Cerebellar nuclear complex (tissue), 1 donor: Measurements from ENCODE around the gene ERVV-1.
"Not testable (repeated sequence)": the region's sequence is repeated elsewhere in the genome, so short reads cannot be mapped to it uniquely, and the experiment has no call there.

ENCODE experiments used
- DNase-seq, 2 experiments: peaks; one replicate each; lab custom pipeline; 2025; lab: John Stamatoyannopoulos, UW

ERVV-1 gene

DNA sequence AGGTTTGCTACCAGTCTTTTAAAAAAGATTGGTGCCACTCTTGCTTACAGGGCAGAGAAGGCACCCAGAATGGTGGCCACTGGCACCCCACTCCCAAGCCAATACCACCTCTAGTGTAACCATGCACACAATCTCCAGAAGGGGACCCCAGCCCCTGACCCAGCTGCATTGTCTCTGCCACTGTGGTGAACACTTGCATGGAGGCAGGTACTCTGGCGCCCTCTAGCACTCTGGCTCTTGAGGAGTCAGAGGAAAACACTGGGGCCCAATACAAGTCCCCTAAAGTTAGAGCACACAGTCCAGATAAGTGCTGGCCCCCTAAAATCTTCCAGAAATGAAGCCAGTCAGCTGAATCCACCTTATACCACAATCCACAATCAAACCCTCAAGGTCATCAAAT, 6.0 kb downstream of the ERVV-1 start:
- no peak for DNase-seq

DNA sequence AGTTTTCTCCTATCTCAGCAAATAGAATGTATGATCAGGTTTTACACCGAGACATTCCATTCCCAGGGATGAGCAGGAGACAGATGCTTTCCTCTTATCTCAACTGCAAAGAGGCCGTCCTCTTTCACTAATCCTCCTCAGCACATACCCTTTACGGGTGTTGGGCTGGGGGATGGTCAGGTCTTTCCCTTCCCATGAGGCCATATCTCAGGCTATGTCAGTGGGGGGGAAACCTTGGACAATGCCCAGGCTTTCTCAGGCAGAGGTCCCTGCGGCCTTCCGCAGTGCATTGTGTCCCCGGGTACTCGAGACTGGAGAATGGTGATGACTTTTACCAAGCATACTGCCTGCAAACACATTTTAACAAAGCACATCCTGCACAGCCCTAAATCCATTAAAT, 14.6 kb downstream of the ERVV-1 start:
- not testable (repeated sequence) for DNase-seq

DNA sequence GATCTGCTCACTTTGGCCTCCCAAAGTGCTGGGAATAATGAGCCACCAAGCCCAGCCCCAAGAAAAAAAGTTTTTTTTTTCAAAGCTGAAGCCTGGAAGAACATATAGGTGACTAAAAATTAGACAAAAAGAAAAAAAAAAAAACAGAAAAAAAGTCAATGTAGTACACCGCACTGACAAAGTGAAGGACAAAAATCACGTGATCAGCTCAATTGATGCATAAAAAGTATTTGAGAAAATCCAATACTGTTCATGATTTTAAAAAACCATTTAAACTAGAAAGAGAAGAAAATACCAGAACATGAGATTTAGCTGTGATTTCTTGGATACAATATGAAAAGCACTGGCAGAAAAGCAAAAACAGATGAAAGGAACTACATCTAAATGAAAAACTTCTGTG, 20.3 kb downstream of the ERVV-1 start:
- DNase-seq, result no peak

- no peak for DNase-seq
Observed at GRCh38 chr19:53034948-53035675, 21.4 kb downstream of the ERVV-1 start.

- peak in 1 of 2 experiments; percentile 1 for DNase-seq
Observed at GRCh38 chr19:53037101-53038097, 23.7 kb downstream of the ERVV-1 start.

DNA sequence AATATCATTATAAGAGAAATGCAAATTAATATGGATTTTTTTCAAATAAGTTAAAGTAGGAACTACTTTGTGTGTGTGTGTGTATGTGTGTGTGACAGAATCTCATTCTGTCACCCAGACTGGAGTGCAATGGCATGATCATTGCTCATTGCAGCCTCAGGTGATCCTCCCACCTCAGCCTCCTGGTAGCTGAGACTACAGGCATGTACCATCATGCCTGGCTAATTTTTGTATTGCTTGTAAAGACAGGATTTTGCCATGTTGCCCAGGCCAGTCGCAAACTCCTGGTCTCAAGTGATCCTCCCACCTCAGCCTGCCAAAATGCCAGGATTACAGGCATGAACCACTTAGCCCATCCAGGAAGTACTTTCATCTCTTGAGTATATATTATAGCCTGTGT, 27.6 kb downstream of the ERVV-1 start:
- no peak for DNase-seq

- no peak for DNase-seq
Observed at GRCh38 chr19:53045536-53045935, 31.8 kb downstream of the ERVV-1 start.

GRCh38 chr19:53047379-53047778, 33.7 kb downstream of the ERVV-1 start:
- DNase-seq, result no peak

DNA sequence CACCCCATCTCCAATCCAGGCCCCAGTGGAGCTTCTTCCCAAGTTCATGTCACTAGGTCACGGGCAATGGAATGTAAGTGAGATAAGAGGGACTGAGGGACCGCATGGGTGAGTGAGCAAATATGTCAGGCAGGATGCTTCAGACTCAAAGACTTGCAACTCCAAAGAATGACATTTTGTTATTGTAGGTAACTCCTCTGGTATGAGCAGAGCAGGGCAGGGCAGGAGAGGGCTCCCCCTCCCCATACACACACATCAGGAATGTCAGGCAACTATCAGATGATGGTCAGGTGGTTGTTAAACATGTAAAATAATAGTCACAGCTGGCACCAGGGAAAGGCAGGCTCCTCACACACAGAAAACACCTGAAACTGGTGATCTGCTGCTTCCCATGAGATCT, 41.4 kb downstream of the ERVV-1 start:
- DNase-seq, result no peak

DNA sequence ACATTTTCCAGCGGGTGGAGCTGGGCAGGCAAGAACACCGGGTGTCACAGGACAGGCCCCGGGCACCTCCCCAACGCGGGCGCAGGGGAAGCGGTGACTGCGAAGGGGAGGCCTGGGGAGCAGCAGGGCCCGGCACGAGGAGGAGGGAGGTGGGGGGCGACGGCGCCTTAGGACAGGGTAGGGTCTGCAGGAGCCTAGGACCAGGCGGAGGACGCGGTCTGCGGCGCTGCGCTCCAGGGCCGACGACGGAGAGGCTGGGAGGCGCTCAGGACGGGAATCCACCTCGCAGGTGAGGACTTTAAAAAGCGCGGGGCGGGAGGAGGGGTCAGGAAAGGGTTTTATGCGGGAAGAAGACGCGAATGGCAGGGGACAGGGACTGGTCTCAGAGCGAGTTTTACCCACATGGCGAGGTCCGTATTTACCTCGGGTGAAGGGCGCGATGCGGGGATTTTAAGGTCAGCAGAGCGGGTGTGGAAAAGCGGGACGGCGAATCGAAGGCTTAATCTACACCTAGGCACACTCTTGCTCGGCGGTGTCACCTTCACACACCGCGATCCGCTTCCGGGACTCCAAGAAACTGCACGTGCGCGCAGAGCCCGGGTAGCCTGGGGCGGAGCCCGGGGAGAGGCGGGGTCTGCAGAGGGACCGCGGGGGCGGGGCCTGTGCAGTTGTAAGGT, 44.3 kb downstream of the ERVV-1 start:
- peak in 1 of 2 experiments; percentile 1 for DNase-seq
